ENCODE measurements around the gene SLCO2A1.

The SLCO2A1 gene

DNA sequence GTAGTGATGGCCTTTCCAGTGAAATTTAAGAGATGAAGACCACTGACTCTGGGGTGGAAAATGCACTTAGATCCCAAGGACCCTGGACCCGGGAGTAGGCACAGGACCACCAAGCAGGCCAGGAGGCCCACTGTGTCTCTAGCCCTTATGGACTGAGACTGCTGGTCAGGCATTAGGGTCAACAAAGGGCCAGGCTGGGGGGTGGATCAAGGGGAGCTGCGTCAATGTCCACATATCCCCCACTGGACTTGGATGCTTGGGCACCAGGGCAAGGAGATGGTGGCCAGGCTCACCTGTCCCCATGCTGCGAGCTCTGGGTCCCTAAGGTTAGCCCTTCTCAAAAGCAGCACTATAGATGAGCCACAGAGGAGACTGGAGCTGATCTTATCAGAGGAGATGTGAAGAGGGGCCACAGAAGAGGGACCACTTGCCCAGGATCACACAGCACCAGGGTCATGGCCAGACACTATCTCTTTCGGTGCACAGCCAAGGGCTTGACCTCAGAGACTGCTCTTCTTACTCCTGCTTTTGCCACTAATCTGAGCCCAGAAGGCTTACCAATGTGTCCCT is 148.8 kb downstream of the SLCO2A1 start:
- no peak for DNase-seq

DNA sequence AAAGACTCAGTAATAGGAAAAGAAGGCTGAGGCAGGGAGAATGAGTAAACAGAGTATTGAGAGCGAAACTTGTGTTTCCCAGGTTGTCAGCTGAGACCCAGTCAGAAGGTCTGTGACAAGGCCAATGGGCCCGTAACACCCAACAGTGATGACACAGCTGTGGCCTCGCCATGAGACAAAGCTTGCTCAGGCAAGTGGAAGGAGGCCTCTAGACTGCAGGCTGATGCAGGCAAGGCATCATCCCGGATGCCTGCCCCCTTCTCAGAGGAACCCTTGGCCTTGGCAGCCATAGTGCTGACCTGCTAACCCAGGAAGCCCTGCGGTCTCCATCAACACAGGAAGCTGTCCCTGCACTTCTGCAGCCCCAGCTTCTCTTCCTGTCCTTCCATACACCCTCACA is 149.4 kb downstream of the SLCO2A1 start:
- no peak for DNase-seq

DNA sequence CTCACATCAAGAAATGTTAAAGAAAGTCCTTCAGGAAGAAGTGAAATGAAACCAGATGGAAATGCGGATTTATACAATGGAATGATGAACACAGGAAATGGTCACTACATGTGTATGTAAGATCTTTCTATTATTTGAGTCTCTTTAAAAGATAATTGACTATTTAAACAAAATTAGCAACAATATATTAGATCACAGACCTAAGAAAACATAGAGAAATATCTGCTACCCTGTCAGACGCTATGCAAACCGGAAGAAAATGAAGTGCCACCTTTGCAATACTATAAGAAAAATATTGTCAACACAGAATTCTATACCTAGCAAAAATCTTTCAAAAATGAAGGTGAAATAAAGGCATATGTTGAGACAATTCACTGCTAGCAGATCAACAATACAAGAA is 151.2 kb downstream of the SLCO2A1 start:
- no peak for DNase-seq
